ENCODE measurements around the gene VPS29. TPM values are rescaled to one million over a fixed set of nuclear protein-coding genes. Genes with fewer than 3 reads are reported as not detected.

Gene VPS29
- polyA plus RNA-seq, 1 donor from 2014 or later = 222 TPM

DNA sequence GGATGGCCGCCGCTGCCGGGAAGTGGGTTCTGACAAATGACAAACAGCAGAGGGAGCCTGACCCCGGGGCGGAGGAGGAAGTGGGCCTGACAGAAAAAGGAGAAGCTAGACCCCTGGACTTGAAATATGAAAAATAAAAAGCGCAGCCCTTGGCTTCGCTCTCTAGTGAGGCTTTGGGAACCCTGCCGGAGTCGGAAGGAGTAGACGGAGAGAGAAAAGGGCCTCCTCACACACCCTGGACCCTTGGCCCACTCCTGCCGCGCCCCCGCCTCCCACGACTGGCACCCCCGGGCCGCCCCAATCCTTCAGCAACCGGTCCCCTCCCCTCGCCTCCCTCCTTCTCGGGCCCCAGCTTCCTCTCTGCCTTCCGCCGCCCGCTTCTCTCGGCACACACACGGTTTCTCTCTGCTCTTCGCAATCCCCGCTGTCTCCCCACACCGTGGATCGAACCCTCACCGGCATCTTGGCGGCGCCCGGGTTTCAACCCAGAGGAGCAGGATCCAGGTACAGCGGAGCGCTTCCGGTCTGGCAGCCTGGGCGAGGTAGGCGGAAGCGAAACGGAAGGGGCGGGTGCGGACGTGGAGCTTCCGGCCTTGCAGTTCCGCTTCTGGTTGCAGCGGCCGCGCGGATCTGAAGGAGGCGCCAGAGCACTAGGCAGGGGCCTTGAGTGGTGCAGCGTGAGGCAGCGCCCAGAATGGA is 52.0 kb downstream of the VPS29 start, which contains the start of gene ARPC3:
Gene ARPC3 (minus strand): TSS at position 539 of the 699 bp plus-strand sequence. CDS start 77 bp downstream, at position 462.
- Histone ChIP-seq H3F3A (ENCODE audit: insufficient read depth, low read length, poor library complexity, severe bottlenecking) (no peaks in the 10 kb centered on the region), H3K27me3 (ENCODE audit: insufficient read depth, low read depth, low read length) (no peaks in the 10 kb centered on the region), H3K4me3 (ENCODE audit: low read length) (peak within 1 kb of the TSS; percentile 90), H2AFZ (ENCODE audit: low read depth, low read length) (peak within 1 kb of the TSS; percentile 68), H3K27ac (ENCODE audit: low read length) (peak within 1 kb of the TSS; percentile 90), H3K9me2 (ENCODE audit: insufficient read depth, low read length) (no peaks in the 10 kb centered on the region), H3K36me3 (ENCODE audit: insufficient read depth, low read length) (no peaks in the 10 kb centered on the region), H3K79me2 (replicated peaks; ENCODE audit: insufficient read depth, low read length) (peaks cover 20% of the 10 kb centered on the region), H3K9me3 (ENCODE audit: low read length) (no peaks in the 10 kb centered on the region), H4K20me1 (ENCODE audit: insufficient read depth) (no peaks in the 10 kb centered on the region), H3K4me2 (ENCODE audit: low read length) (peak within 1 kb of the TSS; percentile 86), H3K9ac (ENCODE audit: low read length) (peak within 1 kb of the TSS; percentile 95)
- TF ChIP-seq RAD21 (conservative IDR thresholded peaks at IDR 0.05) (peak; percentile 91), POLR2AphosphoS5 (IDR thresholded peaks at IDR 0.05) (peak; percentile 93), SMC3 (conservative IDR thresholded peaks at IDR 0.05; ENCODE audit: poor library complexity) (peak; percentile 75), MXI1 (conservative IDR thresholded peaks at IDR 0.05; ENCODE audit: poor library complexity, severe bottlenecking) (peak; percentile 73), TAF1 (IDR thresholded peaks at IDR 0.05; ENCODE audit: low read depth) (no peak), EZH2 (IDR thresholded peaks at IDR 0.05; ENCODE audit: borderline replicate concordance, insufficient read depth, low read length, poor library complexity, severe bottlenecking) (no peak), EP300 (conservative IDR thresholded peaks at IDR 0.05; ENCODE audit: poor library complexity, severe bottlenecking) (no peak)
- TF ChIP-seq, protein P1, sequence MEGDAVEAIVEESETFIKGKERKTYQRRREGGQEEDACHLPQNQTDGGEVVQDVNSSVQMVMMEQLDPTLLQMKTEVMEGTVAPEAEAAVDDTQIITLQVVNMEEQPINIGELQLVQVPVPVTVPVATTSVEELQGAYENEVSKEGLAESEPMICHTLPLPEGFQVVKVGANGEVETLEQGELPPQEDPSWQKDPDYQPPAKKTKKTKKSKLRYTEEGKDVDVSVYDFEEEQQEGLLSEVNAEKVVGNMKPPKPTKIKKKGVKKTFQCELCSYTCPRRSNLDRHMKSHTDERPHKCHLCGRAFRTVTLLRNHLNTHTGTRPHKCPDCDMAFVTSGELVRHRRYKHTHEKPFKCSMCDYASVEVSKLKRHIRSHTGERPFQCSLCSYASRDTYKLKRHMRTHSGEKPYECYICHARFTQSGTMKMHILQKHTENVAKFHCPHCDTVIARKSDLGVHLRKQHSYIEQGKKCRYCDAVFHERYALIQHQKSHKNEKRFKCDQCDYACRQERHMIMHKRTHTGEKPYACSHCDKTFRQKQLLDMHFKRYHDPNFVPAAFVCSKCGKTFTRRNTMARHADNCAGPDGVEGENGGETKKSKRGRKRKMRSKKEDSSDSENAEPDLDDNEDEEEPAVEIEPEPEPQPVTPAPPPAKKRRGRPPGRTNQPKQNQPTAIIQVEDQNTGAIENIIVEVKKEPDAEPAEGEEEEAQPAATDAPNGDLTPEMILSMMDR (IDR thresholded peaks at IDR 0.05; ENCODE audit: poor library complexity, severe bottlenecking) = peak; percentile 98
- TF ChIP-seq, protein P2, sequence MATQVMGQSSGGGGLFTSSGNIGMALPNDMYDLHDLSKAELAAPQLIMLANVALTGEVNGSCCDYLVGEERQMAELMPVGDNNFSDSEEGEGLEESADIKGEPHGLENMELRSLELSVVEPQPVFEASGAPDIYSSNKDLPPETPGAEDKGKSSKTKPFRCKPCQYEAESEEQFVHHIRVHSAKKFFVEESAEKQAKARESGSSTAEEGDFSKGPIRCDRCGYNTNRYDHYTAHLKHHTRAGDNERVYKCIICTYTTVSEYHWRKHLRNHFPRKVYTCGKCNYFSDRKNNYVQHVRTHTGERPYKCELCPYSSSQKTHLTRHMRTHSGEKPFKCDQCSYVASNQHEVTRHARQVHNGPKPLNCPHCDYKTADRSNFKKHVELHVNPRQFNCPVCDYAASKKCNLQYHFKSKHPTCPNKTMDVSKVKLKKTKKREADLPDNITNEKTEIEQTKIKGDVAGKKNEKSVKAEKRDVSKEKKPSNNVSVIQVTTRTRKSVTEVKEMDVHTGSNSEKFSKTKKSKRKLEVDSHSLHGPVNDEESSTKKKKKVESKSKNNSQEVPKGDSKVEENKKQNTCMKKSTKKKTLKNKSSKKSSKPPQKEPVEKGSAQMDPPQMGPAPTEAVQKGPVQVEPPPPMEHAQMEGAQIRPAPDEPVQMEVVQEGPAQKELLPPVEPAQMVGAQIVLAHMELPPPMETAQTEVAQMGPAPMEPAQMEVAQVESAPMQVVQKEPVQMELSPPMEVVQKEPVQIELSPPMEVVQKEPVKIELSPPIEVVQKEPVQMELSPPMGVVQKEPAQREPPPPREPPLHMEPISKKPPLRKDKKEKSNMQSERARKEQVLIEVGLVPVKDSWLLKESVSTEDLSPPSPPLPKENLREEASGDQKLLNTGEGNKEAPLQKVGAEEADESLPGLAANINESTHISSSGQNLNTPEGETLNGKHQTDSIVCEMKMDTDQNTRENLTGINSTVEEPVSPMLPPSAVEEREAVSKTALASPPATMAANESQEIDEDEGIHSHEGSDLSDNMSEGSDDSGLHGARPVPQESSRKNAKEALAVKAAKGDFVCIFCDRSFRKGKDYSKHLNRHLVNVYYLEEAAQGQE (IDR thresholded peaks at IDR 0.05; ENCODE audit: borderline replicate concordance) = no peak

DNA sequence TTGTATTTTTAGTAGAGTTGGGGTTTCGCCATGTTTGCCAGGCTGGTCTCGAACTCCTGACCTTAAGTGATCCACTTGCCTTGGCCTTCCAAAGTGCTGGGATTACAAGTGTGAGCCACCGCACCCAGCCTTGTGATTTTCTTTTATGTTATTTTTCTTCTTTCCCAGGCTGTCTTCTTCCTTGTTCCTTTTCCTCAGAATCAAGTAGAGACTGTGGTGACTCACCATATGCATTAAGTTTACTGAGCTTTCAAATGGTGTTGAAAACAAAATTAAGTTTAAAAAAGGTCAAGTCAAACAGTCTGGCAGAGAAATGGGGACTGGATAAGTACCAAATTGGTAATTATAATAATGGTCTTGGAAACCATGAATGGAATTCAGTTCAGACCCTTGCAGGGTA is 57.5 kb downstream of the VPS29 start:
- H3K9me2 ChIP-seq (ENCODE audit: insufficient read depth, low read length) = no peaks in the 10 kb centered on the region
- no peak overlapping the region for H3K27ac ChIP-seq (ENCODE audit: low read length)
- peaks cover 3% of the 10 kb centered on the region for H3K36me3 ChIP-seq (ENCODE audit: insufficient read depth, low read length)
- no peak overlapping the region for H3K4me3 ChIP-seq (ENCODE audit: low read length)
- H3F3A ChIP-seq (ENCODE audit: insufficient read depth, low read length, poor library complexity, severe bottlenecking) = no peaks in the 10 kb centered on the region
- H3K27me3 ChIP-seq (ENCODE audit: insufficient read depth, low read depth, low read length) = no peaks in the 10 kb centered on the region
- H3K4me2 ChIP-seq (ENCODE audit: low read length) = no peak overlapping the region
- H3K79me2 ChIP-seq (replicated peaks; ENCODE audit: insufficient read depth, low read length) = peaks cover 19% of the 10 kb centered on the region
- H3K9me3 ChIP-seq (ENCODE audit: low read length) = no peaks in the 10 kb centered on the region
- H4K20me1 ChIP-seq (ENCODE audit: insufficient read depth) = no peaks in the 10 kb centered on the region
- H3K9ac ChIP-seq (ENCODE audit: low read length) = no peak overlapping the region
- no peak overlapping the region for H2AFZ ChIP-seq (ENCODE audit: low read depth, low read length)
- TF ChIP-seq EZH2 (IDR thresholded peaks at IDR 0.05; ENCODE audit: borderline replicate concordance, insufficient read depth, low read length, poor library complexity, severe bottlenecking) = no peak
- no peak for TF ChIP-seq TAF1 (IDR thresholded peaks at IDR 0.05; ENCODE audit: low read depth)
- TF ChIP-seq EP300 (conservative IDR thresholded peaks at IDR 0.05; ENCODE audit: poor library complexity, severe bottlenecking) = no peak
- TF ChIP-seq, protein P1 (IDR thresholded peaks at IDR 0.05; ENCODE audit: poor library complexity, severe bottlenecking) = no peak
- TF ChIP-seq RAD21 (conservative IDR thresholded peaks at IDR 0.05) = no peak
- TF ChIP-seq, protein P2 (IDR thresholded peaks at IDR 0.05; ENCODE audit: borderline replicate concordance) = no peak
- no peak for TF ChIP-seq POLR2AphosphoS5 (IDR thresholded peaks at IDR 0.05)
- TF ChIP-seq MXI1 (conservative IDR thresholded peaks at IDR 0.05; ENCODE audit: poor library complexity, severe bottlenecking) = no peak
- no peak for TF ChIP-seq SMC3 (conservative IDR thresholded peaks at IDR 0.05; ENCODE audit: poor library complexity)
